GM12874 (cell line): ENCODE data around the gene LONRF2.

Source experiments
- TF ChIP-seq, protein P1 (sequence below): IDR thresholded peaks from 2 replicates; pipeline ENCODE4 v1.5.1; 2011; ENCODE audit warnings: low read depth, mild to moderate bottlenecking, control low read depth, low read length, moderate library complexity; ENCODE audit not compliant: insufficient read depth

LONRF2 gene

GRCh38 chr2:100272841-100273329, 49.4 kb downstream of the LONRF2 start:
- TF ChIP-seq, protein P1, sequence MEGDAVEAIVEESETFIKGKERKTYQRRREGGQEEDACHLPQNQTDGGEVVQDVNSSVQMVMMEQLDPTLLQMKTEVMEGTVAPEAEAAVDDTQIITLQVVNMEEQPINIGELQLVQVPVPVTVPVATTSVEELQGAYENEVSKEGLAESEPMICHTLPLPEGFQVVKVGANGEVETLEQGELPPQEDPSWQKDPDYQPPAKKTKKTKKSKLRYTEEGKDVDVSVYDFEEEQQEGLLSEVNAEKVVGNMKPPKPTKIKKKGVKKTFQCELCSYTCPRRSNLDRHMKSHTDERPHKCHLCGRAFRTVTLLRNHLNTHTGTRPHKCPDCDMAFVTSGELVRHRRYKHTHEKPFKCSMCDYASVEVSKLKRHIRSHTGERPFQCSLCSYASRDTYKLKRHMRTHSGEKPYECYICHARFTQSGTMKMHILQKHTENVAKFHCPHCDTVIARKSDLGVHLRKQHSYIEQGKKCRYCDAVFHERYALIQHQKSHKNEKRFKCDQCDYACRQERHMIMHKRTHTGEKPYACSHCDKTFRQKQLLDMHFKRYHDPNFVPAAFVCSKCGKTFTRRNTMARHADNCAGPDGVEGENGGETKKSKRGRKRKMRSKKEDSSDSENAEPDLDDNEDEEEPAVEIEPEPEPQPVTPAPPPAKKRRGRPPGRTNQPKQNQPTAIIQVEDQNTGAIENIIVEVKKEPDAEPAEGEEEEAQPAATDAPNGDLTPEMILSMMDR: no peak

GRCh38 chr2:100271210-100271609, 51.1 kb downstream of the LONRF2 start:
- TF ChIP-seq, protein P1: no peak

DNA sequence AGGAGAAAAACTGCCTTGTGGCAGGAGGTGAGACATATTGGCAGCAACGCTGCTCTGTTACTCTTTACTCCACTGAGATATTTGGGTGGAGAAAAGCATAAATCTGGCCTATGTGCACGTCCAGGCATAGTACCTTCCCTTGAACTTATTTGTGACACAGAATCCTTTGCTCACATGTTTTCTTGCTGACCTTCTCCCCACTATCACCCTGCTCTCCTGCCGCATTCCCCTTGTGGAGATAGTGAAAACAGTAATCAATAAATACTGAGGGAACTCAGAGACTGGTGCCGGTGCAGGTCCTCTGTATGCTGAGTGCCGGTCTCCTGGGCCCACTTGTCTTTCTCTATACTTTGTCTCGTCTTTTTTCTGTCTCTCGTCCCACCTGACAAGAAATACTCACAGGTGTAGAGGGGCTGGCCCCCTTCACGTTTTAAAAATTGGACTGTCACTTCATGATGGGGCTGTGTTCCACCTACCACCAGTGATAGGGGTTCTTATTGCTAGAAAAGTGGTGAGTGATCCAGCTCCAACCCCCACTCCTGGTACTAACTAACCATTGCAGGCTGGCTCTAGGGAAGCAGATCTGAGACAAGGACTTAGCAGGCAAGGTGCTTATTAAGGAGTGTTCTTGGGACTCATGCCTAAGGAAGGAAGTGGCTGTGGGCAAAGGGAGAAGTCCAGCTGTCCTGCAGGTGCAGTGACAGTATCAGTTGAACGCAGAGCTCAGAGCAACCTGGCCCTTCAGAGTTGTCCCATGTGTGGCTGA, 51.7 kb downstream of the LONRF2 start:
- TF ChIP-seq, protein P1: no peak

GRCh38 chr2:100269889-100270288, 52.4 kb downstream of the LONRF2 start:
- TF ChIP-seq, protein P1: no peak

GRCh38 chr2:100268986-100269385, 53.3 kb downstream of the LONRF2 start:
- TF ChIP-seq, protein P1: no peak

DNA sequence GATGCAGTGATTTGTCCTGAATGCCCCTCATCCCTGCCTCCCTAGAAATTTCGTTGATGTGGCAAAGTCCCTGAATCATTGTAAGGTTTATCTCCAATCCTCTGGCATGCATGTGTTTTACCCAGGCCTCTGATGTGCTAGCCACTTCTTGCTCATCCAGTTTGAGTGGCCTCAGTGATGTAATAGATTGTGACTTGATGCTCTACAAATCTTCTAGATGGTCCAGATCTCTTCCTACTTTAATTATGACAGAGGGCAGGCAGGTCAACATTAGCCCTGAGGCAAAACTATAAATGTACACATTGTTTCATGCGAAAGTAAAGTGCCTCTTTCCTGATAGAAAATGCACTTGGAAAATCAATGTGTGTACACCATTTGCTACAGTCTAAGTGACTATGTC, 54.5 kb downstream of the LONRF2 start:
- TF ChIP-seq, protein P1: no peak

GRCh38 chr2:100266126-100266525, 56.2 kb downstream of the LONRF2 start:
- TF ChIP-seq, protein P1: no peak
